Thyroid gland (tissue), 4 donors: ENCODE data around the gene TAF10. TPM values are rescaled to one million over a fixed set of nuclear protein-coding genes. Genes with fewer than 3 reads are reported as not detected.

ENCODE experiments used
- DNase-seq, 2 donors: peaks; one replicate each; pipeline ENCODE4 v3.0.0-alpha.2; 2019
- H3K27ac ChIP-seq, 3 donors: fragments of 200-600 bp; sonication (generic); 1 replicate in 2 of 3; 2 replicates in 1 of 3; pipeline ENCODE4 v1.5.1; 2016 to 2019; ENCODE audit warnings: mild to moderate bottlenecking in 1 of 3, moderate library complexity in 1 of 3
- H3K27me3 ChIP-seq: fragments of 200-600 bp; sonication (generic); one replicate; pipeline ENCODE4 v1.5.1; 2019
- H3K36me3 ChIP-seq, 2 donors: fragments of 200-600 bp; sonication (generic); one replicate each; pipeline ENCODE4 v1.5.1; 2016 to 2019
- H3K4me1 ChIP-seq, 2 donors: fragments of 200-600 bp; sonication (generic); one replicate each; pipeline ENCODE4 v1.5.1; 2017 to 2019
- H3K4me3 ChIP-seq, 3 donors: fragments of 200-600 bp; sonication (generic); replicated peaks in 1 of 3; 1 replicate in 2 of 3; 2 replicates in 1 of 3; pipeline ENCODE4 v1.5.1; 2016; ENCODE audit warnings: mild to moderate bottlenecking in 1 of 3
- H3K9me3 ChIP-seq: fragments of 200-600 bp; sonication (generic); one replicate; pipeline ENCODE4 v1.5.1; 2017
- CTCF ChIP-seq, 6 experiments: fragments of 200-600 bp in 3 of 6; fragments of 450-650 bp in 3 of 6; sonication (generic) in 3 of 6; IDR thresholded peaks; one replicate each; pipeline ENCODE4 v1.5.1; 2016 to 2019; ENCODE audit warnings: antibody characterized with exemption in 6 of 6, mild to moderate bottlenecking in 2 of 6, inconsistent platforms in 1 of 6, moderate library complexity in 1 of 6
- POLR2A ChIP-seq, 2 donors: fragments of 450-650 bp; IDR thresholded peaks; one replicate each; pipeline ENCODE4 v1.6.1; 2017; ENCODE audit warnings: antibody characterized with exemption in 2 of 2, mild to moderate bottlenecking in 2 of 2, moderate library complexity in 1 of 2
- WGBS, 2 donors: methylation state at CpG; one replicate each; pipeline ENCODE4 v1.1.5; 2017; 5-methylcytosine and 5-hydroxymethylcytosine counted together
- intact Hi-C: fragments of 100-400 bp; cut with DNase I; formaldehyde crosslinking; loops from one replicate; pipeline ENCODE4 v1.15.1; 2023
- total RNA-seq, 4 donors: library from RNA; depleted of rRNA; stranded (reverse); fragments of >200 nt; gene quantifications; one replicate each; pipeline ENCODE4 v1.2.3, GENCODE V29; 2016

The TAF10 gene
- total RNA-seq, 4 donors from 2014 or later, result 96.6 to 113 (median 108) TPM

- TF ChIP-seq CTCF (IDR thresholded peaks at IDR 0.05), result no peak
- TF ChIP-seq POLR2A (IDR thresholded peaks at IDR 0.05), result no peak
- Histone ChIP-seq H3K4me1 (peaks cover 21 to 29% of the 10 kb centered on the region in 2 donors), H3K36me3 (peaks cover 16 to 28% of the 10 kb centered on the region in 2 donors), H3K9me3 (no peaks in the 10 kb centered on the region), H3K27me3 (no peaks in the 10 kb centered on the region), H3K4me3 (no peak overlapping the region), H3K27ac (no peak overlapping the region)
- intact Hi-C loops, result no loop called here
- 76 to 96% methylated on average over 2 of the region's 2 CpGs for WGBS, 2 donors
- no peak for DNase-seq
Measured at GRCh38 chr11:6614446-6614845, 2.4 kb upstream of the TAF10 start.

DNA sequence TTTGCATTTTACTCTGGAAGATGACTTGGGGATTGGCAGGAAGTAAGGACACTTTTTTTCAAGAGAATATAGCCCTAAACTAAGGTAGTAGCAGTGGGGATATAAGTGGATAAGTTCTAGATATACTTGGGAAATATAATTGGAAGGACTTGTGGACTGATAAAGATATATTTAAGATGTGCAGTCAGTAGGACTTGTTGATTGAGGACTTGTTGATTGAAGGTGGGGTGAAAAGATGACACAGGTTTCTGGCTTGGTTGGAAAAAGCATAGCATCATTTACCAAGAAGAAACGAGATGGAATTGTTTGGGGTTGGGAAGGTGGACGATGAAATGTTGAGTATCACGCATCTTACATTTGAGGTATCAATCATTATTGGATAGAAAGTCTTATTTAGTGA lies 1.5 kb upstream of the TAF10 start:
- H3K27ac ChIP-seq, result peak overlapping the region in 2 of 3 donors; percentile 96 to 99
- WGBS, 2 donors, result 94 to 96% methylated on average over 3 of the region's 3 CpGs
- H3K36me3 ChIP-seq, result peaks cover 25 to 37% of the 10 kb centered on the region in 2 donors
- H3K4me1 ChIP-seq, result peaks cover 18 to 27% of the 10 kb centered on the region in 2 donors
- DNase-seq, result no peak
- H3K9me3 ChIP-seq, result no peaks in the 10 kb centered on the region
- H3K4me3 ChIP-seq, result no peak overlapping the region
- intact Hi-C loops, result no loop called here
- no peaks in the 10 kb centered on the region for H3K27me3 ChIP-seq
- no peak for TF ChIP-seq POLR2A (IDR thresholded peaks at IDR 0.05)
- TF ChIP-seq CTCF (IDR thresholded peaks at IDR 0.05), result no peak

DNA sequence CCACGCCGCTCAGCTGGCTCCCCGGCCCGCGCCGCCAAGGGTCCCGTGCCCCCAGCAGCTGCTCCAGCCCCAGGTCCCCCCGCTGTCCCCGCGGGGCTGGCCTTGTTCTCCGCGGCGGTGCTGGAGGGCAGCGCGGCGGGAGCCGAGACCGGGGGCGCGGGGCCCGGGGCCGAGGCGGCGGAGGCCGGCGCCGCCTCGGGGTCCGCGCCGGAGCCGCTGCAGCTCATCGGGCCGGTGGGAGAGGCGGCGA lies 128 bp downstream of the TAF10 start:
- Histone ChIP-seq H3K4me3 (peak overlapping the region; percentile 12 to 74 (median 34)), H3K36me3 (peaks cover 32 to 44% of the 10 kb centered on the region in 2 donors), H3K4me1 (peaks cover 12 to 25% of the 10 kb centered on the region in 2 donors), H3K27ac (peak overlapping the region; percentile 77 to 96 (median 80)), H3K27me3 (no peaks in the 10 kb centered on the region), H3K9me3 (no peaks in the 10 kb centered on the region)
- intact Hi-C loops, result no loop called here
- TF ChIP-seq CTCF (IDR thresholded peaks at IDR 0.05) (no peak), POLR2A (IDR thresholded peaks at IDR 0.05) (no peak)
- no peak for DNase-seq
- WGBS, 2 donors, result 0% methylated on average over 3 to 12 of the region's 36 CpGs

DNA sequence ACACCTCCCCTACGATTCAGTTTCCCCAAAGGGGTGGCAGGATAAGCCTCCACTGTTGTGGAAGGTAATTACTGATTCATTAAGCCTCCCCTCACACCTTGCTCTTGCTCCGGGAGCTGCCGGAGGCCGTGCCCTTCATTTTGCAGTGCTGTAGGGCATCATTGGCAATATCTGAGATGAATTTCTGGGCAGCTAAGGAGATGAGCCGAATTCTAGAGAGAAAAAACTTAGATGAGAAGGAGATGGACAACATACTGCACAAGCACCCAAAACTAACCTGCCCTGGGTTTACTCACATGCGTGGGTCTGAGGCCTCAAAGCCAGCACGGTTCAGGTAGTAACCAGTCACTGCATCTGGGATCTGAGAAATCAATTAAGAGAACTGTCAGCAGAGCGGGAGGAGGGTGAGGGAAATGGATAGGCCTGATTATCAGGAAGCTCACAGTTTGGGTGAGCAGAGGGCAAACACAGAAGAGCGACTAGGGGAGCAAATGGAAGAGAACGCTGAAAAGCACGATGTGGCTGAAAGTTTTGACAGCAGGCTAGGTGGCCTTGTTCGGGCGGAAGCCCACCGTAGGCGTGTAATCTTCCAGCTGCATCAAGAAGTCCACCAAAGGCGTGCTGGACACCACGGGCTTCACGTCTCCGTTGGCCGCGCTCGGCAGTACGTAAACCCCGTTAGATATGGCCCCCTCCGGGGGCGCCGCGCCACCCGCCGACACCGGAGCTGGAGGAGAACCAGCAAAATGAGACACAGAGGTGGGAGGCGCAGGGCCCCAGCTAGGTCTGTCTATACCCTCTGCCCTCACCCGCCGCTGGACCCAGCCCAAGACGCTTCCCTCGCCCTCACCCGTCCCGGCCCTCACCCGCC lies 689 bp downstream of the TAF10 start:
- Histone ChIP-seq H3K36me3 (peaks cover 32 to 44% of the 10 kb centered on the region in 2 donors), H3K9me3 (no peaks in the 10 kb centered on the region), H3K4me3 (peak overlapping the region; percentile 12 to 74 (median 34)), H3K27me3 (no peaks in the 10 kb centered on the region), H3K27ac (peak overlapping the region; percentile 77 to 96 (median 80)), H3K4me1 (peaks cover 17 to 30% of the 10 kb centered on the region in 2 donors)
- intact Hi-C loops, result no loop called here
- no peak for TF ChIP-seq POLR2A (IDR thresholded peaks at IDR 0.05)
- no peak for TF ChIP-seq CTCF (IDR thresholded peaks at IDR 0.05)
- DNase-seq, result peak; percentile 24 to 46
- 13 to 26% methylated on average over 24 to 39 of the region's 39 CpGs for WGBS, 2 donors

DNA sequence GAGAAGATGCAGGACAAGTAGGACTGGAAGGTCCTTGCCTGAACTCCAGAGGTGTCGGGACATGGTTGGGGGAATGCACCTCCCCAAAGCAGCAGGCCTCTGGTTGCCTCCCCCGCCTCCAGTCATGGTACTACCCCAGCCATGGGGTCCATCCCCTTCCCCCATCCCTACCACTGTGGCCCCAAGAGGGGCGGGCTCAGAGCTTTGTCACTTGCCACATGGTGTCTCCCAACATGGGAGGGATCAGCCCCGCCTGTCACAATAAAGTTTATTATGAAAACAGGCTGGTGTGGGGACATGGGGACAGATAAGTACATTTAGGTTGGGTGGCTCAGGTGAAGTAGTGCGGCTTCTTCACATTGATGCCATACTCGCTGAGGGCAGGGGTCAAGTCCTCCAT lies 1.4 kb downstream of the TAF10 start:
- Histone ChIP-seq H3K36me3 (peaks cover 32 to 42% of the 10 kb centered on the region in 2 donors), H3K4me1 (peaks cover 22 to 38% of the 10 kb centered on the region in 2 donors), H3K9me3 (no peaks in the 10 kb centered on the region), H3K27ac (no peak overlapping the region), H3K27me3 (no peaks in the 10 kb centered on the region), H3K4me3 (no peak overlapping the region)
- TF ChIP-seq POLR2A (IDR thresholded peaks at IDR 0.05) (no peak), CTCF (IDR thresholded peaks at IDR 0.05) (no peak)
- no peak for DNase-seq
- intact Hi-C loops, result no loop called here
- WGBS, 2 donors, result 94 to 95% methylated on average over 5 to 6 of the region's 6 CpGs
